Activated CD8-positive, alpha-beta memory T cell treated with anti-CD3 and anti-CD28 coated beads for 4 hours (primary cell): Measurements from ENCODE around the gene RBM8A.

Source experiments
- DNase-seq, 2 donors: peaks; one replicate each; pipeline ENCODE4 v3.0.0-alpha.2; 2020; ENCODE audit warnings: low read depth in 2 of 2

Gene RBM8A

GRCh38 chr1:145918144-145918991 lies 8.9 kb downstream of the RBM8A start, which contains the start of gene PEX11B:
Gene PEX11B, minus strand, starts transcription at chr1:145918717. Its CDS starts 29 bp downstream, at chr1:145918688.
- peak; percentile 78 to 85 for DNase-seq

- DNase-seq = no peak
Observed at GRCh38 chr1:145917595-145917994, 9.7 kb downstream of the RBM8A start.

- no peak for DNase-seq
Observed at GRCh38 chr1:145916745-145917144, 10.5 kb downstream of the RBM8A start.

GRCh38 chr1:145912128-145912641 lies 15.1 kb downstream of the RBM8A start:
- DNase-seq = no peak

GRCh38 chr1:145908653-145909052 lies 18.6 kb downstream of the RBM8A start:
- no peak for DNase-seq

- DNase-seq = no peak
Observed at GRCh38 chr1:145906954-145907753, 20.1 kb downstream of the RBM8A start.

- DNase-seq = no peak
Observed at GRCh38 chr1:145901312-145902021, 25.8 kb downstream of the RBM8A start.

GRCh38 chr1:145898756-145899155 lies 28.5 kb downstream of the RBM8A start:
- DNase-seq = no peak

GRCh38 chr1:145897969-145898368 lies 29.3 kb downstream of the RBM8A start:
- DNase-seq = no peak

GRCh38 chr1:145895471-145895870 lies 31.8 kb downstream of the RBM8A start:
- no peak for DNase-seq

- DNase-seq = no peak
Observed at GRCh38 chr1:145893306-145894055, 33.8 kb downstream of the RBM8A start.

GRCh38 chr1:145892486-145893087 lies 34.7 kb downstream of the RBM8A start:
- no peak for DNase-seq

GRCh38 chr1:145891587-145892485 lies 35.4 kb downstream of the RBM8A start:
- no peak for DNase-seq

- DNase-seq = no peak
Observed at GRCh38 chr1:145891143-145891542, 36.1 kb downstream of the RBM8A start.

GRCh38 chr1:145889722-145890121 lies 37.6 kb downstream of the RBM8A start:
- no peak for DNase-seq

GRCh38 chr1:145887631-145888030 lies 39.7 kb downstream of the RBM8A start:
- no peak for DNase-seq

- no peak for DNase-seq
Observed at GRCh38 chr1:145886816-145887215, 40.5 kb downstream of the RBM8A start.

- no peak for DNase-seq
Observed at GRCh38 chr1:145886390-145886789, 40.9 kb downstream of the RBM8A start.

- DNase-seq = peak; percentile 65 to 69
Observed at GRCh38 chr1:145885738-145886287, 41.5 kb downstream of the RBM8A start, which contains the start of gene ANKRD35. Gene ANKRD35, minus strand, starts transcription at chr1:145885866. Its CDS starts 108 bp downstream, at chr1:145885758.
